ENCODE results near the gene TPCN2.
"Not testable (repeated sequence)": the region's sequence is repeated elsewhere in the genome, so short reads cannot be mapped to it uniquely, and the experiment has no call there.

TPCN2 gene

GRCh38 chr11:69073469-69073868 is 24.7 kb downstream of the TPCN2 start:
- in situ Hi-C loops (cut with HindIII; ENCODE audit: low sequenced_read_pairs): no loop called here
- H3K4me3 ChIP-seq (ENCODE audit: low read depth, low read length): no peak overlapping the region
- no peak for TF ChIP-seq CTCF (IDR thresholded peaks at IDR 0.05; ENCODE audit: low read depth, low read length, missing control alignments)
- no peak for DNase-seq (ENCODE audit: low read depth)

- no peak for TF ChIP-seq CTCF (IDR thresholded peaks at IDR 0.05; ENCODE audit: low read depth, low read length, missing control alignments)
- H3K4me3 ChIP-seq (ENCODE audit: low read depth, low read length): no peak overlapping the region
- in situ Hi-C loops (cut with HindIII; ENCODE audit: low sequenced_read_pairs): loop anchor here (25.0 kb wide), 1 partner anchor 437 kb away; no protein-coding TSS in a partner anchor
- no peak for DNase-seq (ENCODE audit: low read depth)
These were observed 25.8 kb downstream of the TPCN2 start for GRCh38 chr11:69074375-69075140.

GRCh38 chr11:69075421-69076128 is 26.8 kb downstream of the TPCN2 start:
- TF ChIP-seq CTCF (IDR thresholded peaks at IDR 0.05; ENCODE audit: low read depth, low read length, missing control alignments): no peak
- peak; percentile 99 for DNase-seq (ENCODE audit: low read depth)
- no peak overlapping the region for H3K4me3 ChIP-seq (ENCODE audit: low read depth, low read length)
- in situ Hi-C loops (cut with HindIII; ENCODE audit: low sequenced_read_pairs): loop anchor here (25.0 kb wide), 1 partner anchor 438 kb away; no protein-coding TSS in a partner anchor

- in situ Hi-C loops (cut with HindIII; ENCODE audit: low sequenced_read_pairs): loop anchor here (25.0 kb wide), 1 partner anchor 439 kb away; no protein-coding TSS in a partner anchor
- DNase-seq (ENCODE audit: low read depth): peak; percentile 86
- no peak overlapping the region for H3K4me3 ChIP-seq (ENCODE audit: low read depth, low read length)
- no peak for TF ChIP-seq CTCF (IDR thresholded peaks at IDR 0.05; ENCODE audit: low read depth, low read length, missing control alignments)
These were observed 27.5 kb downstream of the TPCN2 start for GRCh38 chr11:69076129-69076791.

- in situ Hi-C loops (cut with HindIII; ENCODE audit: low sequenced_read_pairs): loop anchor here (25.0 kb wide), 1 partner anchor 440 kb away; no protein-coding TSS in a partner anchor
- H3K4me3 ChIP-seq (ENCODE audit: low read depth, low read length); DNase-seq (ENCODE audit: low read depth): not testable (repeated sequence)
These were observed 28.2 kb downstream of the TPCN2 start for GRCh38 chr11:69076977-69077376.

- TF ChIP-seq CTCF (IDR thresholded peaks at IDR 0.05; ENCODE audit: low read depth, low read length, missing control alignments): no peak
- no peak for DNase-seq (ENCODE audit: low read depth)
- in situ Hi-C loops (cut with HindIII; ENCODE audit: low sequenced_read_pairs): loop anchor here (25.0 kb wide), 1 partner anchor 441 kb away; no protein-coding TSS in a partner anchor
- H3K4me3 ChIP-seq (ENCODE audit: low read depth, low read length): no peak overlapping the region
These were observed 29.8 kb downstream of the TPCN2 start for GRCh38 chr11:69078508-69078907.
